WTC11 (cell line): Measurements from ENCODE around the gene DNAJC18.

ENCODE experiments used
- TP53 ChIP-seq: sonication (generic); formaldehyde crosslinking; IDR thresholded peaks from 2 replicates; pipeline ENCODE4 v1.8.1; 2023; ENCODE audit warnings: mild to moderate bottlenecking, missing genetic modification reagents
- ZNF281 ChIP-seq: sonication (generic); formaldehyde crosslinking; IDR thresholded peaks from 2 replicates; pipeline ENCODE4 v1.8.0; 2023; ENCODE audit warnings: mild to moderate bottlenecking, missing genetic modification reagents

- TF ChIP-seq TP53 = no peak
- no peak for TF ChIP-seq ZNF281
These were observed 45.1 kb downstream of the DNAJC18 start for GRCh38 chr5:139394123-139394653.
